ENCODE measurements around the gene CEP63.

Gene CEP63

DNA sequence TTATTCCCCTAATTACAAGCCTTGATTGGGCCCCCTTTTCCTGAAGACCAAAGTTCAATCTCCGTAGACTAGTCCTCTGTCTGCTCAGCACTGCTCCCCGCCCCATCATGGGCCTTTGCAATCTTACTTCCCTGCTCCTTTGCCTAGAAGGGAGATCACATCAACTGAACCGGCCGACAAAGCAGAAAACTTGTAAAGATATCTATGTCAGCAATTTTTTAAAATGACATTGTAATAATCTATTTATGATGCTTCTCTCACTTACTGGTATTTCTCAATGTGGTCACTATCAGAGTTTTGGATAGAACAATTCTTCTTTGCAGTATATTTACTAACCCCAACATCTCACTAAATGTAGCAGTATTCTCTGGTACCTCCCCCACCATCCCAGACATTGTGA lies 17.3 kb upstream of the CEP63 start:
- DNase-seq (ENCODE audit: low spot score): no peak

DNA sequence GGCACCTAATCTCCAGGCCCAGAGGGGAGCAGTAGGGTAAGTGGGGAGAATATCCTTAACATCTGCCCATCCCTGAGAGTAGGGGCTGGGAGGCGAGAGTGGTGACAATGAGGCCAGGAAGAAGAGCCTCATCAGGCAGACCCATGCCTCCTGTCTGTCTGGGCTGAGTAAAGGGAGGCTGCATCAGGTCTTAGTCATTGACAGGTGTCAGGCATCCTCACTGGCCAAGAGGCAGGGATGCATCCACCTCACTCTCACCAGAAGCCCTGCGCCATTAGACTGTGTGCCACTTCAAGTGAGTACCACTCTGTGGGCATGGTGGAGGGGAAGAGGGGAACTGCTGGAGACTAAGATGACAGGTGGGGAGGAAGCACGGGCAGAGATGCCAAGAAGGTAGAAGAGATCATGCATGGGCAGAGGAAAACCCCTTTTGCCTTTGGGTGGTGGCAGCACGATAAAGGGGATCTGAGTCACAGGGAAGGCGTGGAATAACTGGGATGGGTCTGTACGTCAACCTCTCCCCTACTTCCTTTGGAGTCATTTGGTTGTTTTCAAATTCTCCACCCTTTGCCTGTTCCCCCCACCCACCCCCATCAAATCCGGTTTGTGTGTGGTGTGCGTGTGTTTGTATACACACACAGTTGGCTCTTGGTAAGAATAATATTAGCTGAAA lies 14.2 kb upstream of the CEP63 start:
- DNase-seq (ENCODE audit: low spot score): peak; percentile 59

DNA sequence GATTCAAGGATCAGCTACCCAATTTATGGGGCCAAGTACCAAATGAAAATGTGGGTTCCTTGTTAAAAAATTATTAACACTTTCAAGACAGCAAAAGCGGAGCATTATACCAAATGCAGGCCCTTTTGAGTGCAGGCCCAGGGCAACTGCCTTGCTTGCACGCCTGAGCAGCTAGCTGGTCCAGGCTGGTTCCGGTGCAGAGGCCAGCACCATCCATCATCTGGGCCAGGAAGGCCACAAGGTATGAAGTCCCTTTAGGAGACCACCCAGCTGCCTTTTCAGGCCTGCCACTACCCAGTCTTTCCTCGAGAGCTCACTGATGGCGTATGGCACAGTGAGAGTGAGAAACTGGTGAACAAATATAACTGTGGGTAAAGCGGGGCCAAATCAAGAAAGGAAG lies 13.0 kb upstream of the CEP63 start:
- no peak for DNase-seq (ENCODE audit: low spot score)

DNA sequence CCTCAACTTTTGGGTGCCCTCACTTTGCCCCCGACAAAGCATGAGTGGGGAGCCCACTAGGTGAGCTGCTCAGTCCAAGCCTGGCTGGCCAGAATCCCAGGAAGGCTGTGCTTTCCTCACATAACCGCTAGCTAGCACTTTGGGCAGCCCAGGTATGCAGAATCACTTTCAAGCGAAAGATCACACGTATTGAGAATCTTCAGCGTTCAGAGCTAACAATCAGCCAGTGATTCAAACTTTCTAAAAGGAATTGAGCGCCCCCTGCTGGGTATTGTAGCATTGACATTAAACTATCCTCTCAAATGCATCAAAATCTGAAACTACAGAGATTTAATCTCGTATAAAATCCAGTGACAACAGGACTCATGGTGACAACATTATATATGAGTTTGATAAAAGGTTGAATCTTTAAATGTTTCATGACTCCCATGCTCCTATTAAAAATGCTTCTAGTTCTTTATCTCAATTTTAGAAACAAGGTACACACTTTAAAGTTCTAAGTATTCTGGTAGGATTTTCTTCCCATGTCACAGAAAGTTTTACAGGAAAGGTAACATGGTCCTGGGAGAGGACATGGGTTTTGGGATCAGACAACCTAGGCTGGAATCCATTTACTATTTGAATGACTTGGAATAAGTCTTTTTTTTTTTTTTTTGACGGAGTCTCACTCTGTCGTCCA lies 11.8 kb upstream of the CEP63 start:
- DNase-seq (ENCODE audit: low spot score): peak; percentile 84

DNA sequence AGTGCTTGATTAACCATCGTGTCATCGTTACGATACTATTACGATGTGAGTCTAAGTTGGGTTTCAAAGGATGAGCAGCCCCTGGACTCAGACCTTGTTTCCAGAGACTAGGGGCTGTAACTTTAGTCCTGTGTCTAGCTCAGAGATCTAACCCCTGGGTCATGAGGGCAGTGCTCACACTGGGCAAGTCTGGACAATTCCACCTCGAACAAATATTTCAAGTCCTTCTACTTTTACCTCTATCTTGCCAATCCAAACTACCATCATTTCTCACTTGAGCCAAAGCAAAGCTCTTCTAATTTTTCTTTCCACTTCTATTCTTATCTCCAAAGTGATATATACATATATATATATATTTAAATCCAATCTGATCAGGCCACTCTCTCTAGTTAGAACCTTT lies 10.9 kb upstream of the CEP63 start:
- DNase-seq (ENCODE audit: low spot score): no peak

DNA sequence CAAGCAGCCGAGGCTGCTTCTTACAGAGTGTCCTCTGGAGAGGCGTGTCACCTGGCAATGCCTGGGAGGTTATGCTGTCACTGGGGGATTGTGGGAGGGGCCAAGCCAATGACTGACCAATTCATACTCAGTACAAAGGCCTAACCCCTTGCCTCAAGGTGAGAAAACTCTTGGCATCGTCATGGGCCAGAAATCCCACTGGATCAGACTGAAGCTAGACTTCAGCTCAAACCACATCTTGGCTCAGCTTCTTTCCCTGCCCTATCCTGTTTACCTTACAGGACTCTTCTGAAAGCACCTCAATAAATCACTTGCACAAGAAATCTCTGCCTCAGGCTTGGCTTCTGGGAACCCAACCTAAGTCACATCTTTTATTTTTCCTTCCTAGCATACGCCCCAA lies 9.6 kb upstream of the CEP63 start:
- no peak for DNase-seq (ENCODE audit: low spot score)

DNA sequence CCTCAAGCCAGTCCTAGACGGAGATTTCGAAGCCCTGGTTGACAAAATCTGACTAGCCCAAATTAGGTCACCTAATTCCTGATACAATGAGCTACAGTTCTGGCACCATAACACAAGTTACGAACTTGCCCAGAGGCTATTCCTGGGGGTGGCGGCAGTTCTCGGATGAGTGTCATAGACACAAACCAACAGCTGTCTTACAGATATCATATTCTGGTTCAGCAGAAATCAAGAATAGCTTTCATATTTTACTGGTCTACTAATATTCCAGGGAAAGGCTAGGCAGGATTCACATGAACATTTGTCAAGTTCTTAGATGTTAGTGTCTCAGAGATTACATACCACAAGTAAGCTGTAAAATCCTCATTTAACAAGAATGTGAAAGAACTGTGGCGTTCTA lies 8.9 kb upstream of the CEP63 start:
- DNase-seq (ENCODE audit: low spot score): no peak

DNA sequence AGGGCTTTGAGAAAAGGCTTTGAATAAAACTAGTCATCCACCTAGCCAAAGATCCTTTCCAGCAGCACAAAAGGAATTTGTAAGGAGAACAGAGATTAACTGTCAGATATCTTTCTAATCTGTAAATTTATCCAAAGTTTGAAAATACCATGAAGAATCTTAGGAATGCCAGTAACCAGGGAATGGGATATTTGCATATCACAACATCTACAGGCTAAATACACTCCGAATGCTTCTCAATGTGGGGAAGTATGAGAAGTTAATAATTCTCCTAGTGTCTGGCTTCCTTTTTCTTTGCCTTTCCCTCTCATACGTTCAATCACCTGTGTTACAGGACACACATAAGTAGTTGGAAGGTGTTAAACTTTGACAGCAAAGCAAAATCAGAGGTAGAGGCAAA lies 7.9 kb upstream of the CEP63 start:
- DNase-seq (ENCODE audit: low spot score): no peak

DNA sequence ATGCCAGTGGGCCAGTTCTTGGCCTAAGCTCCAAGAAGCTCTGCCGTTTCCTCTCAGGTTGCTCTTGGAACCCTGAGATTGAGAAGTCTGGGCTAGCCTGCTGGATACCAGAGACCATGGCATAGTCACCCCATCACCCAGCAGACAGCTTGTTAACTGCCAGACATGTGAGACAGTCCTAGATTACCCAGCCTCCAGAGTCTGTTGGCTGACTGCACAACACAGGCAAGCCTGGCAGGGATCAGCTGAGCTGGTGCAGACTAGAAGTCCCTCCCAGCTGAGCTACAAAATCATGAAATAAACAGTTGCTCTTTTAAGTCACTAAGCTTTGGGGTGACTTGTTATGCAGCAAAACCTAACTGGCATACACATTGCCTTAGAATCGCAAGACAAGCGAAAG lies 5.3 kb upstream of the CEP63 start:
- DNase-seq (ENCODE audit: low spot score): no peak

DNA sequence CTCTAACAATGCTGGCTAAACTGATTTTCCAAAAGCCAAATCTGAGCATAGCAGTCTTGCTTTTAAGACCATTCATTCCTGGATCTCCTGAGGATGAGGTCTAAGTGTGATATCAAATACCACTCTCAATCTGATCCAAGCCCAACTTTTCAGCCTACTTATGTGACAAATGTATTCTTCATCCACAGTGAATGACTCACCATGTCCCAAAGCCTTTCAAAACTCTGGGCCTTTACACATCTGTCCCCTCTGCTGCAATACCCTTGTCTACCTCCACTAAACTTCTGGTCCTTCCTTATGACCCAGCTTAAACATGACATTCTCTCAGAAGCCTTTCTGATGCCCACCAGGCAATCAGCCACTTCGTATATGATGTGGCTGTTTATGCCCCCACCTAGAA lies 4.7 kb upstream of the CEP63 start:
- no peak for DNase-seq (ENCODE audit: low spot score)

DNA sequence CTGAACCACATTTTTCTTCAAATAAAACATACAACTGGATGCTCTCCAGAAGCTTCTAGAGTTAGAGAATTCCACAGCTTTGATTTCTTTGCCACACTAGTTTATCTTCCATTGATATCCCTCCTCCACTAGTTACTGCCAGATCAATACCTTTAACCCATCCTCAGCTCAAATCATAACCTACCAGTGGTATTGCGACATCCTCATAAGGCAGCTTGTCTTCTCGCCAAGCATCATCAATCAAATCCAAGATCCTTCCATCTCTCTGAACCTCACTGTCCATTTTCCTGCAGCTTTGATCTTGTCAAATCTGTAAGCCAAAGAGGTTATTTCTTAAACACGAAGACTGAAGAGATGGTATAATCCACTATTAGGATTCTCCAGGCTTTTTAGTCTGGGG lies 3.2 kb upstream of the CEP63 start:
- no peak for DNase-seq (ENCODE audit: low spot score)

DNA sequence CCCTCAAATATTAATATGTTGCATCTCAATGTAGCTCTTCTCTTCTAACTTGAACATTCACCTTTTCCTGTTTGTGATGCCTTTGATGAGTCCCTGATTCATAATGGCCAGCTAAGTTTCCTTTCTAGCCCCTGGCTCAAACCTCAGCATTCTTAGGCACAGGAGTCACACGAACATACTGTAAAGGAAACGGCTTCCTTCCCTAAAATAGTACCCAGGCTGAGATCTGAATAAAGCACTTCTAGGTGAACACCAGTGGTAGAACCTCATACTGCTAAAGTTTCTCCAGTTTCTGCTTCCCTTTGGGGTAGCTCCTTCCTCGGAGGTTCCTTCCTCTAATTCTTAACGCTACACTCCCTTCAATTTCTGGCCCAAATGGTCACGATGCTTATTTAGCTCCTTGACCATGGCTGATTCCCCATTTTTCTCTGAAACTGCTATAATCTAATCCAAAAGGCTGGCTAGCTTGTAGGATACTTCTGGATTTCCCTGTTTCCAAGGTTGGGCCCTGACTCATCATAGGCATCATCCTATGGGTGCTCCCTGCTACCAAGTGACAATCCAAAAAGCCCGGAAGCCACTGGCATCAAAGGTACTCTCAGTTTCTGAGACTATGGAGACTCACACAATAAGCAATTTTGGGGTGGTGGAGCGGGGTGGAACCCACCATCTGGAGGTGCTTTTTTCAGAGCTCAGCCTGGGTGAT lies 2.5 kb upstream of the CEP63 start:
- DNase-seq (ENCODE audit: low spot score): peak; percentile 96

DNA sequence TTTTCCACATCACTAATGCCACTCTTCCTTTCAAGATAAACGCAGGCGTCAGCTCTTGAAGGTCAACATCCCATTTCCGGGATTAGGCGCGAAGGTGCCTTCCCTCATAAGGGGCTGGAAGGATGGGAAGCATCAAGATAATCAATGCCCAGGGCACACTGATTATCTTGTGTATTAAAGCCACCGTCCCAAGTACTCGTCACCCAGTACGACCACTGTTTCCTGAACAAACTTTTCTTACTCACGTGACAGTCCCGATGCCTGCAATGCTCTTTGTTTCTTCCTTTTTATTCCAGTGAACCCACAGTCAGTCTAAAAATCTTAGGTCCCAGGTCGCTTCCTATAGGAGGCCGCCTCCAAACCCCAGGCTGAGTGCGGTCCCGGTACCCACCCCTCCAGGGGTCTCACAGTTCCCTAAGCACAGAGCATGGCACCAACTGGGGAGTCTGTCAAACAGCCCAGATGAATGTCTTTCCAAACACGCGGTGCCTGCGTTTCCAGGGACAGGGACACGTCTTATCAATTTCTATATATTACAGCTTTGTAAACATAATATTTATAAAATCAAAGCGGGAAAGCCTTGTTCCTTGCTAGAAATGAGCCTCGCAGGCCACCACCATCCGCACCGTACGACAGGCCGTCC lies 661 bp upstream of the CEP63 start:
- no peak for DNase-seq (ENCODE audit: low spot score)

DNA sequence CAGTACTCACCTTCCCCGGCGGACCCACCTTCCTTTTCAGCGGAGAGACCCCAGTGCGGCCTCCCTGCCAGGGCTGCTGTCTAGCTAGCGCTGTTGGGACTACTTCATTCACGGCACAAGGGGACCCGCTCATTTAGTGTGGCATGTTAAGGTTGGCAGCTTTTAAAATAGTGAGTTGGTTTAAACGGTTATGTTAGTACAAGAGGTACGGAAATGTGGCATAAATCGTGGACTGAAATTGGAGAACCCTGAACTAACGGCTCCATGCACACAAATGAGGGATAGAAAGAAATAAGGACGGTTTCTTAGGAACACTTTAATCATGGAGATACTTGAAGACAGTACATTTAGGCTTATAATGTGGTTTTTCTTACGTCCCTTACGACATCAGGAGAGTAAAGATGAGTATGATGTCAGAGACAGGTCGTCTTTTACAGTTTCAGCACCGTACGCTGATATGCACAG lies 752 bp downstream of the CEP63 start:
- DNase-seq (ENCODE audit: low spot score): no peak

DNA sequence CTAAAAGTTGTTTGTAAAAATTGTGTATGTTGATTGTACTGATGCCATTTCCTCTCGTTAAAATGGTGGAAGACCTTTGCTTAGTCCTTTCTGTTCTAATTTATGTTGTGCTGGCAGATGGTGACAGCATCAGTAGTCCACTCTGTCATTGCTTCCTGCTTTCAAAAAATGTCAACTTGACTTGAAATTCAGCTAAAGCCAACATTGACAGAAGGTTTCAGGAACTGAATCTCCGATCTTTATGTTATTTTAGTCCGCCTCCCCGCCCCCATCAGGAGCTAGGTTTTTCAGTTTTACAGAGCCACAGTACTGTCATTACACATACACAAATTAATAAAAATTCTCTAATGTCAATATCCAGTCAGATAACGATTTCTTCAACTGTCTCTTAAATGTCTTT lies 1.5 kb downstream of the CEP63 start:
- peak; percentile 49 for DNase-seq (ENCODE audit: low spot score)

DNA sequence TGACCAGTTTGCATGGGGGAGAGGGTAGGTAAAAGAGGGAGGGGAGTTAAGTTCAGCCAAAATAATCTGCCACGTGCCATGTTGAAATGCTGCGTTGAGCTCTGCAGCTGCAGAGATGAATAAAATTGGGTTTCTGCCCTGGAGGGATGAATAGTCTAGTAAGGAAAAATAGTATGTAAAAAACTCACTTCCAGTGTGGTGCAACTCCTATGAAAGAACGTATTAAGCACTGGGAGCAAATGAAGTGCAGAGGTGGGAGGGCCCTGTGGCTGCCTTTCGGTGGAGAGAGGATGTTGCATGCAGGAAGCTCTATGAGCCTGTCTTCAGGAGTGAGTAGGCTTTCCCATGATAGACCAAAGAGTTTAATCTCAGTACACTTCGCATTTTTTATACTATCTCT lies 8.6 kb downstream of the CEP63 start:
- DNase-seq (ENCODE audit: low spot score): no peak

DNA sequence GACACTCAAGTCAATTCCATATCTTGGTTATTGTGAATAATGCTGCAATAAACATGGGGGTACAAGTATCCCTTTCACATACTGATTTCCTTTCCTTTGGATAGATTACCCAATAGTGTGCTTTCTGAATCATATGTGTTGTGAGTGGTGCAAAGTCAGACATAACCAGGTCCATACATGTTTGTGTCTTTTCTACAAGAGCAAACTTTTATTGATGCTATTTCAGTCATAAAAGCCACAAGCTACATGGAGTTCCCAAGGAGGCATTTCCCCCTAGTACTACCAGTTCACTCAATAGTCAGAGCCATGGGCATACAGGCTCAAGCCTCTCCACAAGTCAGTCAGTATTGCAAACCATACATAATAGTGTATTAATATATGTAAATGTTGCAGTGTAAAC lies 10.1 kb downstream of the CEP63 start:
- no peak for DNase-seq (ENCODE audit: low spot score)

DNA sequence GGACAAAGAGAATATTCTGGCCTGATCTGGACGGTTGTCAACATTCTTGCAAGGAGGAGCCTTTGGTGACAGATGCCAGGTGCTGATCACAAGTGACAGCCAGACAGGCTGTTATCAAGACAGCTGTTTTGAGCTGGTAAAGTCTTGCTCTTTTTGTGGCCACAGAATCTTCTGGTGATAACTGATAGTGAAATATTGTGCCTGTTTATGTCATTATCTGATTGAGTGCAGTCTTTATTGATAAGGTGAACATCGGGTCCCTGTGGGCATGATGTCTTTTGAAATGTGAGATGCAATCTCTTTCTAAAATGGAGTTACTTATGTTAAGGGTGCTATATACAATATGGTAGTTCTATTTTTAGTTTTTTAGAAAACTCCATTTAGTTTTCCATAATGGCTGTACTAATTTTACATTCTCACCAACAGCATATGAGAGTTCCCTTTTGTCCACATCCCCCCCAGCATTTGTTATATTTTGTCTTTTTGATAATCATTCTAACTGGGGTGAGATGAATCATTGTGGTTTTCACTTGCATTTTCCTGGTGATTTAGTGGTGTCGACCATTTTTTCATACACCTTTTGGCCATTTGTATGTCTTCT lies 10.7 kb downstream of the CEP63 start:
- DNase-seq (ENCODE audit: low spot score): no peak

DNA sequence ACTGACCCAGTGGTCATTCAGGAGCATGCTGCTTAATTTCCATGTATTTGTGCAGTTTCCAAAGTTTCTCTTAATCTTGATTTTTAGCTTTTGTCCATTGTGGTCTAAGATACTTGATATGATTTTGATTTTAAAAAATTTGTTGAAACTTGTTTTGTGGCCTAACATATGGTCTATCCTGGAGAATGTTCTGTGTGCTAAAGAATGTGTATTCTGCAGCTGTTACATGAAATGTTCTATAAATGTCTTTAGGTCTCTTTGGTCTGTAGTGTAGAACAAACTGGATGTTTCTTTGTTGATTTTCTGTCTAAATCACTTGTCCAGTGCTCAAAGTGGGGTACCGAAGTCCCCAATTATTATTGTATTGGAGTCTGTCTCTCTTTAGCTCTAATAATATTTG lies 17.4 kb downstream of the CEP63 start:
- DNase-seq (ENCODE audit: low spot score): no peak

DNA sequence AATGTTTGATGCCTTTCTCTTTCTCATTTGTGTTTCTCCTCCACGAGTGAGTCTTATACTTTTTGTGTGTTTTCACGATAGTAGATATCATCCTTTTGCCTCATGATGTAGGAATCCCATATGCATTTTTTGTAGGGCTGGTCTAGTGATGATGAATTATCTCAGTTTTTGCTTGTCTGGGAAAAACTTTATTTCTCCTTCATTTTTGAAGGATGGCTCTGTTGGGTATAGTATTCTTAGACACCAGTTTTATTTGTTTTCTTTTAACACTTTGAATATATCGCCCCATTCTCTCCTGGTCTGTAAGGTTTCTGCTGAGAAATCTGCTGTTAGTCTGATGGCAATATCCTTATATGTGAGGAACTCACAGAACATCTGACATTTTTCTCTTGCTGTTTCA lies 18.3 kb downstream of the CEP63 start:
- DNase-seq (ENCODE audit: low spot score): no peak

DNA sequence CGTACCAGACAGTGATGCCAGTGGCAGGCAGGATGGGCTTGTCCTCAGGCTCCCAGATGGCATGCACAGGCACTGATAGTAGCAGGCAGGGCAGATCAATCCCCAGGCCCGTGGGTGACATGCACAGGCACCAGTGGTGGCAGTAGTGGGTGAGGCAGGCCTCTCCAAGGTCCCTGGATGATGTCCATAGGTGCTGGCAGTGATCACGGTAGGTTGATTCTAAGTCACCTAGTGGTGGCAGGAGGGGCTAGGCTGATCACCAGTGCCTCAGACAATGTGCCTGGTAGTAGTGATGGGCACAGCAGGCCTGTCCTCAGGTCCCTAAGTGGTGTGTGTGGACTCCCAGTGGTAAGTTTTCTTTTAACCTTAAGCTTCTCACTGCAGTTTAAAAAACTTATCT lies 19.6 kb downstream of the CEP63 start:
- no peak for DNase-seq (ENCODE audit: low spot score)

DNA sequence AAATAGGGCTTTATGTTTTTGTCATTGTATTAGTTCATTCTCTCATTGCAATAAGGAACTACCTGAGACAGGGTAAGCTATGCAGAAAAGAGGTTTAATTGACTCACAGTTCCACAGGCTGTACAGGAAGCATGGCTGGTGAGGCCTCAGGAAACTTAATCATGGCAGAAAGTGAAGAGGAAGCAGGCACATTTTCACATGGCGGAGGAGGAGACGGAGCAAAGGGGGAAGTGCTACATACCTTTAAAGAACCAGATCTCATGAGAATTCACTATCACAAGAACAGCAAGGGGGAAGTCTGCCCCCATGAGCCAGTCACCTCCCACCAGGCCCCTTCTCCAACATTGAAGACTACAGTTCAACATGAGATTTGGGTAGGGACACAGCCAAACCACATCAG lies 25.6 kb downstream of the CEP63 start:
- no peak for DNase-seq (ENCODE audit: low spot score)

DNA sequence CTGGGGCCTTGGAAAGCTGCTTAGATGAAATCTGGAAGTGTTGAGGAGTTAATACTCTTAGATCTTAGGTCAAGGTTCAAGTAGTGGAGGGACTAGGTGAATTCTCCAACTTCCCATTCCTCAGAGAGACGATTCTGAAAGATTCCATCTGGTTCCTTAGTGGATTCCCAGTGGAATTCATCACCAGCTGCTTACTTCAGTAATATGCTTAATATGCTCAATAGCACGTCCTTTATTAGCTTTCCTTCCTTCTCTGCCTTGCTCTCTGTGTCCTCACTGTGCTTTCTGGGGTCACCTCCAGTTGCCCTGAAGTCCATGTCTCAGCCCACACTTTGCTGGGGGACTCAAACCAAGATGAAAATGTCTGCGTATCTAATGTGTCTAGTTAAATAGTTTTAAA lies 31.0 kb downstream of the CEP63 start:
- DNase-seq (ENCODE audit: low spot score): no peak

Data from kidney capillary endothelial cell (primary cell).